GM10248 (cell line): ENCODE results near the gene KRAS.

ENCODE experiments used
- CTCF ChIA-PET: fragments of 300-600 bp; sonication (Branson Sonifier 250); formaldehyde crosslinking; extraction: SDS; loops from one replicate; lab custom pipeline; 2021; ENCODE audit warnings: antibody characterized with exemption; lab: Yijun Ruan, JAX
- POLR2A ChIA-PET: fragments of 350-650 bp; sonication (Branson Sonifier 250); formaldehyde crosslinking; extraction: SDS; loops from one replicate; lab custom pipeline; 2020; ENCODE audit warnings: antibody characterized with exemption; lab: Yijun Ruan, JAX
- DNase-seq: peaks from one replicate; pipeline ENCODE4 v3.0.0; 2012; ENCODE audit errors: extremely low spot score
- CTCF ChIP-seq: IDR thresholded peaks from 2 replicates; pipeline ENCODE4 v1.5.1; 2012; ENCODE audit warnings: mild to moderate bottlenecking, low read depth; ENCODE audit errors: extremely low read depth, missing control alignments, control extremely low read depth

Gene KRAS

GRCh38 chr12:25242981-25243679 lies 7.6 kb downstream of the KRAS start:
- CTCF ChIA-PET, result no interaction called here
- no peak for DNase-seq
- POLR2A ChIA-PET, result no interaction called here
- no peak for TF ChIP-seq CTCF

GRCh38 chr12:25241167-25242020 lies 9.3 kb downstream of the KRAS start:
- ChIA-PET CTCF (interaction anchor here (0.7 to 2.9 kb wide), 20 partner anchors 10 to 244 kb away, joined by 3 to 18 read pairs (median 5); partner anchors contain the start of genes DNAI7, ETFRF1 and KRAS), POLR2A (no interaction called here)
- TF ChIP-seq CTCF, result peak; percentile 49
- peak; percentile 31 for DNase-seq

- no peak for TF ChIP-seq CTCF
- DNase-seq, result no peak
- ChIA-PET POLR2A (no interaction called here), CTCF (no interaction called here)
Measured at GRCh38 chr12:25236626-25237025, 14.1 kb downstream of the KRAS start.

GRCh38 chr12:25236190-25236589 lies 14.5 kb downstream of the KRAS start:
- POLR2A ChIA-PET, result no interaction called here
- TF ChIP-seq CTCF, result no peak
- no peak for DNase-seq
- CTCF ChIA-PET, result no interaction called here

- ChIA-PET POLR2A (no interaction called here), CTCF (interaction anchor here (1.0 to 1.3 kb wide), 3 partner anchors 15 to 174 kb away, joined by 3 read pairs; no protein-coding TSS in a partner anchor)
- no peak for DNase-seq
- TF ChIP-seq CTCF, result no peak
Measured at GRCh38 chr12:25213338-25213737, 37.4 kb downstream of the KRAS start.

- ChIA-PET POLR2A (no interaction called here), CTCF (interaction anchor here (1.4 to 1.6 kb wide), 2 partner anchors 9 to 14 kb away, joined by 4 to 5 read pairs; partner anchors contain the start of genes DNAI7 and ETFRF1)
- no peak for TF ChIP-seq CTCF
- DNase-seq, result no peak
Measured at GRCh38 chr12:25208554-25208953, 42.2 kb downstream of the KRAS start.
